Panc1 (cell line): ENCODE data around the gene KRR1. TPM values are rescaled to one million over a fixed set of nuclear protein-coding genes. Genes with fewer than 3 reads are reported as not detected.

Experiments used
- ATAC-seq: fragments of 200-7000 bp; cut with Tn5 transposase; 2 replicates; pipeline ENCODE4 v1.9.1; 2020; ENCODE audit warnings: mild to moderate bottlenecking, moderate library complexity
- BruUV-seq: library from RNA; stranded (reverse); fragments of 400-500 nt; replicated peaks from 2 replicates; lab custom pipeline; 2021; lab: Mats Ljungman, UMichigan
- CTCF ChIA-PET: fragments of 300-600 bp; sonication (Branson Sonifier 250); formaldehyde crosslinking; loops from one replicate; lab custom pipeline; 2022; ENCODE audit warnings: antibody characterized with exemption; lab: Charles Lee
- POLR2A ChIA-PET: fragments of 300-600 bp; sonication (Branson Sonifier 250); formaldehyde crosslinking; loops from one replicate; lab custom pipeline; 2022; ENCODE audit warnings: antibody characterized with exemption; lab: Charles Lee
- DNase-seq: peaks from one replicate; pipeline ENCODE4 v3.0.0-alpha.2; 2010; ENCODE audit warnings: low read depth, low spot score
- H3K27ac ChIP-seq: 2 replicates; pipeline ENCODE4 v1.5.1; 2011; ENCODE audit warnings: mild to moderate bottlenecking, low read length, inconsistent platforms
- H3K27me3 ChIP-seq: fragments of 200-500 bp; sonication (Bioruptor generic); 2 replicates; pipeline ENCODE4 v1.6.0; 2014; ENCODE audit warnings: low read length, inconsistent platforms; ENCODE audit not compliant: control insufficient read depth, insufficient read depth
- H3K36me3 ChIP-seq: fragments of 200-500 bp; sonication (Bioruptor generic); 2 replicates; pipeline ENCODE4 v1.5.1; 2014; ENCODE audit warnings: inconsistent platforms, mild to moderate bottlenecking, low read length, moderate library complexity; ENCODE audit not compliant: control insufficient read depth, insufficient read depth
- H3K4me1 ChIP-seq: 2 replicates; pipeline ENCODE4 v1.5.1; 2011; ENCODE audit warnings: inconsistent platforms, mild to moderate bottlenecking, low read length, moderate library complexity; ENCODE audit not compliant: control insufficient read depth, insufficient read depth
- H3K4me3 ChIP-seq, 2 experiments: 2 replicates each; pipeline ENCODE4 v1.5.1; 2011 to 2012; ENCODE audit warnings: low read depth in 2 of 2, low read length in 2 of 2, mild to moderate bottlenecking in 2 of 2, inconsistent platforms in 1 of 2, moderate library complexity in 1 of 2
- H3K9me3 ChIP-seq: fragments of 200-500 bp; sonication (Bioruptor generic); 2 replicates; pipeline ENCODE4 v1.5.1; 2014; ENCODE audit warnings: low read depth, mild to moderate bottlenecking, inconsistent platforms, low read length, moderate library complexity; ENCODE audit not compliant: control insufficient read depth, insufficient read depth
- POLR2AphosphoS5 ChIP-seq: IDR thresholded peaks from 2 replicates; pipeline ENCODE4 v1.6.1; 2012; ENCODE audit warnings: mild to moderate bottlenecking, low read depth, low read length, moderate library complexity
- SIN3A ChIP-seq: IDR thresholded peaks from 2 replicates; pipeline ENCODE4 v1.6.1; 2012; ENCODE audit warnings: low read depth, mild to moderate bottlenecking, low read length, moderate library complexity, borderline replicate concordance; ENCODE audit not compliant: insufficient read depth
- TCF7L2 ChIP-seq: IDR thresholded peaks from 2 replicates; pipeline ENCODE4 v1.6.1; 2011; ENCODE audit warnings: mild to moderate bottlenecking, low read depth, low read length, inconsistent platforms
- in situ Hi-C: cut with HindIII; loops from 2 replicates; pipeline ENCODE4 v1.10.0; 2016; ENCODE audit warnings: low sequenced_read_pairs, low pct_unique_long_range_greater_than_20kb
- intact Hi-C: fragments of 100-400 bp; cut with micrococcal nuclease; formaldehyde crosslinking; loops from one replicate; pipeline ENCODE4 v1.10.0; 2022; ENCODE audit not compliant: unreplicated experiment
- total RNA-seq: library from RNA; stranded (reverse); gene quantifications from one replicate; pipeline ENCODE4 v1.2.1, GENCODE V29; 2021; ENCODE audit not compliant: unreplicated experiment
- TF ChIP-seq, protein P1 (sequence below): fragments of 450-650 bp; IDR thresholded peaks from 2 replicates; pipeline ENCODE4 v1.5.1; 2017; ENCODE audit warnings: mild to moderate bottlenecking
- TF ChIP-seq, protein P2 (sequence below), 2 experiments: IDR thresholded peaks; 2 replicates each; pipeline ENCODE4 v1.6.1; 2011 to 2012; ENCODE audit warnings: low read depth in 2 of 2, control low read depth in 1 of 2, low read length in 1 of 2, mild to moderate bottlenecking in 1 of 2, moderate library complexity in 1 of 2; ENCODE audit not compliant: insufficient read depth in 1 of 2

The KRR1 gene
- total RNA-seq, 1 experiment from 2014 or later, result 161 TPM

DNA sequence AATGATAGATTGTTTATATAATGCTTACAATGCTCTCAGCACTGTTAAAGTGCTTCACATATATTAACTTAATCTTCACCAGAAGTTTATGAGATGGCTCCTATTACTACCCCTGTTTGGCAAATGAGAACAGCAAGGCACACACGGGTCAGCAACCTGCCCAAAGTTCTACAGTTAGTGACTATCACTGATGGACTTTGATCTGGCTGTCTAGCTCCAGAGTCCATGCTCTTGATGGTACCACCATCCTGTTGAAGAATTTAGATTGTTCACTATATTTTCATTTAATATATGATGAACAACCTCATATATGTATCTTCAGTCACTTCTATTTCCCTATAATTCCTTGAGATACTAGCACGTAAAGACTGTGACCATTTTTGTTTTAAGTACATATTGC, 20.2 kb downstream of the KRR1 start:
- DNase-seq, result no peak
- H3K27ac ChIP-seq, result no peak overlapping the region
- BruUV-seq, result no TSS peak
- ChIA-PET CTCF (no interaction called here), POLR2A (interaction anchor here (0.6 to 0.7 kb wide), 3 partner anchors 9 to 141 kb away, joined by 5 to 11 read pairs (median 5); no protein-coding TSS in a partner anchor)
- H3K4me1 ChIP-seq, result peaks cover 28% of the 10 kb centered on the region
- H3K4me3 ChIP-seq, result no peak overlapping the region
- TF ChIP-seq TCF7L2 (no peak), POLR2AphosphoS5 (0 out of 2 replicates have a peak, but pooled peaks have one; percentile 27)
- TF ChIP-seq, protein P1, sequence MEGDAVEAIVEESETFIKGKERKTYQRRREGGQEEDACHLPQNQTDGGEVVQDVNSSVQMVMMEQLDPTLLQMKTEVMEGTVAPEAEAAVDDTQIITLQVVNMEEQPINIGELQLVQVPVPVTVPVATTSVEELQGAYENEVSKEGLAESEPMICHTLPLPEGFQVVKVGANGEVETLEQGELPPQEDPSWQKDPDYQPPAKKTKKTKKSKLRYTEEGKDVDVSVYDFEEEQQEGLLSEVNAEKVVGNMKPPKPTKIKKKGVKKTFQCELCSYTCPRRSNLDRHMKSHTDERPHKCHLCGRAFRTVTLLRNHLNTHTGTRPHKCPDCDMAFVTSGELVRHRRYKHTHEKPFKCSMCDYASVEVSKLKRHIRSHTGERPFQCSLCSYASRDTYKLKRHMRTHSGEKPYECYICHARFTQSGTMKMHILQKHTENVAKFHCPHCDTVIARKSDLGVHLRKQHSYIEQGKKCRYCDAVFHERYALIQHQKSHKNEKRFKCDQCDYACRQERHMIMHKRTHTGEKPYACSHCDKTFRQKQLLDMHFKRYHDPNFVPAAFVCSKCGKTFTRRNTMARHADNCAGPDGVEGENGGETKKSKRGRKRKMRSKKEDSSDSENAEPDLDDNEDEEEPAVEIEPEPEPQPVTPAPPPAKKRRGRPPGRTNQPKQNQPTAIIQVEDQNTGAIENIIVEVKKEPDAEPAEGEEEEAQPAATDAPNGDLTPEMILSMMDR, result no peak
- in situ Hi-C loops, result no loop called here
- ATAC-seq, result no peak
- H3K27me3 ChIP-seq, result no peaks in the 10 kb centered on the region
- intact Hi-C loops, result no loop called here
- H3K9me3 ChIP-seq, result no peaks in the 10 kb centered on the region
- H3K36me3 ChIP-seq, result peaks cover 2% of the 10 kb centered on the region; the same call in 1 of the 2 replicates

DNA sequence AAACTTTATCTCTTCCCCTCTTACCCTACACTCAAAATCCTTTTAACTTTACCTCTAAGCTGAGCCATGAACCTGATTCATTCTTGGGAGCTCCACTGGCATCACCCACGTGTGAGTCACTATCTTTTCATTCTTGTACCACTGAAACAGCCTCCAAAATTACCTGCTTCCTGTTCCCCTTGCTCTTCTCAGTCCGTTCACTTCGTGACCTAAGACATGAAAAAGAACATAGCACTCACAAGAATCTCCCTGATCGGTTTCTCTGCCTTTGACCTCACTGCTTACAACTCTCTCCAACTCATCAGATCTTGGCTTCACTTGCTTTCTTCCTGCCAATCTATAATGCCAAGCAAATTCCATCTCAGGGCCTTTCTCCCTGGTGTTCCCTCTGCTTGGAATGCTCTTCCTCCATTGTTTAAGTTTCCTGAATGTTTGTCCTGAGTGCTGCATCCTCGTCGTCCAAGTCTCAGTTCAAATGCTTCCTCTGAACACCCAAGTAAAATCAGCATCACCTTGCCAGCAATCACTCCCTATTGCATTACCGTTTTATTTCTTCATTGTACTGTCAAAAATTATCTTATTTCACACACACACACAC, 21.7 kb downstream of the KRR1 start:
- DNase-seq (no peak), ATAC-seq (peak; percentile 72)
- ChIA-PET POLR2A (interaction anchor here (0.6 kb wide), 1 partner anchor 530 kb away, joined by 4 read pairs; no protein-coding TSS in a partner anchor), CTCF (no interaction called here)
- Histone ChIP-seq H3K27ac (peak overlapping the region; percentile 87), H3K9me3 (no peaks in the 10 kb centered on the region), H3K27me3 (no peaks in the 10 kb centered on the region), H3K4me1 (peaks cover 36% of the 10 kb centered on the region), H3K4me3 (no peak overlapping the region), H3K36me3 (no peaks in the 10 kb centered on the region; the same call in 1 of the 2 replicates)
- BruUV-seq, result no TSS peak
- in situ Hi-C loops, result no loop called here
- intact Hi-C loops, result loop anchor here (10.0 kb wide), 2 partner anchors 155 to 795 kb away; partner anchors contain the start of genes CAPS2 and GLIPR1L1
- no peak for TF ChIP-seq POLR2AphosphoS5
- TF ChIP-seq, protein P1, result no peak
- no peak for TF ChIP-seq SIN3A
- no peak for TF ChIP-seq TCF7L2
- TF ChIP-seq, protein P2, sequence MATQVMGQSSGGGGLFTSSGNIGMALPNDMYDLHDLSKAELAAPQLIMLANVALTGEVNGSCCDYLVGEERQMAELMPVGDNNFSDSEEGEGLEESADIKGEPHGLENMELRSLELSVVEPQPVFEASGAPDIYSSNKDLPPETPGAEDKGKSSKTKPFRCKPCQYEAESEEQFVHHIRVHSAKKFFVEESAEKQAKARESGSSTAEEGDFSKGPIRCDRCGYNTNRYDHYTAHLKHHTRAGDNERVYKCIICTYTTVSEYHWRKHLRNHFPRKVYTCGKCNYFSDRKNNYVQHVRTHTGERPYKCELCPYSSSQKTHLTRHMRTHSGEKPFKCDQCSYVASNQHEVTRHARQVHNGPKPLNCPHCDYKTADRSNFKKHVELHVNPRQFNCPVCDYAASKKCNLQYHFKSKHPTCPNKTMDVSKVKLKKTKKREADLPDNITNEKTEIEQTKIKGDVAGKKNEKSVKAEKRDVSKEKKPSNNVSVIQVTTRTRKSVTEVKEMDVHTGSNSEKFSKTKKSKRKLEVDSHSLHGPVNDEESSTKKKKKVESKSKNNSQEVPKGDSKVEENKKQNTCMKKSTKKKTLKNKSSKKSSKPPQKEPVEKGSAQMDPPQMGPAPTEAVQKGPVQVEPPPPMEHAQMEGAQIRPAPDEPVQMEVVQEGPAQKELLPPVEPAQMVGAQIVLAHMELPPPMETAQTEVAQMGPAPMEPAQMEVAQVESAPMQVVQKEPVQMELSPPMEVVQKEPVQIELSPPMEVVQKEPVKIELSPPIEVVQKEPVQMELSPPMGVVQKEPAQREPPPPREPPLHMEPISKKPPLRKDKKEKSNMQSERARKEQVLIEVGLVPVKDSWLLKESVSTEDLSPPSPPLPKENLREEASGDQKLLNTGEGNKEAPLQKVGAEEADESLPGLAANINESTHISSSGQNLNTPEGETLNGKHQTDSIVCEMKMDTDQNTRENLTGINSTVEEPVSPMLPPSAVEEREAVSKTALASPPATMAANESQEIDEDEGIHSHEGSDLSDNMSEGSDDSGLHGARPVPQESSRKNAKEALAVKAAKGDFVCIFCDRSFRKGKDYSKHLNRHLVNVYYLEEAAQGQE (IDR thresholded peaks at IDR 0.05; ENCODE audit: insufficient read depth in 1 of 2, low read depth in 2 of 2, low read length in 1 of 2), result no peak
